Kidney (tissue), 14 donors: Measurements from ENCODE around the gene OVOL3. TPM values are rescaled to one million over a fixed set of nuclear protein-coding genes. Genes with fewer than 3 reads are reported as not detected.

ENCODE experiments used
- DNase-seq, 5 donors: peaks; one replicate each; pipeline ENCODE4 v3.0.0-alpha.2; 2013 to 2020
- FAIRE-seq: peaks from 2 replicates; lab custom pipeline; 2012; peaks lifted over from hg19 to GRCh38; lab: Jason Lieb, UNC
- H3K27ac ChIP-seq, 2 donors: one replicate each; pipeline ENCODE4 v1.7.0; 2013; ENCODE audit warnings: low read depth in 2 of 2, low read length in 2 of 2, inconsistent platforms in 1 of 2
- H3K27me3 ChIP-seq: one replicate; pipeline ENCODE4 v1.7.1; 2013; ENCODE audit warnings: low read length, inconsistent platforms; ENCODE audit not compliant: control insufficient read depth, insufficient read depth
- H3K36me3 ChIP-seq, 3 donors: one replicate each; pipeline versions ENCODE4 v1.7.0 to v1.7.1; 2013; ENCODE audit warnings: low read length in 3 of 3, control low read depth in 1 of 3, inconsistent platforms in 1 of 3; ENCODE audit not compliant: insufficient read depth in 3 of 3, control insufficient read depth in 2 of 3
- H3K4me1 ChIP-seq, 3 donors: one replicate each; pipeline versions ENCODE4 v1.7.0 to v1.7.1; 2013; ENCODE audit warnings: low read length in 3 of 3, inconsistent platforms in 1 of 3, low read depth in 1 of 3; ENCODE audit not compliant: control insufficient read depth in 2 of 3, insufficient read depth in 2 of 3
- H3K4me3 ChIP-seq, 3 donors: one replicate each; pipeline versions ENCODE4 v1.7.0 to v1.8.1; 2013; ENCODE audit warnings: low read length in 3 of 3, control low read depth in 1 of 3, inconsistent platforms in 1 of 3
- H3K9ac ChIP-seq, 3 donors: one replicate each; pipeline versions ENCODE4 v1.7.0 to v1.7.1; 2013; ENCODE audit warnings: low read length in 3 of 3, control low read depth in 1 of 3, inconsistent platforms in 1 of 3
- H3K9me3 ChIP-seq, 3 donors: one replicate each; pipeline versions ENCODE4 v1.7.0 to v1.7.1; 2013; ENCODE audit warnings: low read length in 3 of 3, control low read depth in 1 of 3, inconsistent platforms in 1 of 3; ENCODE audit not compliant: control insufficient read depth in 2 of 3, insufficient read depth in 1 of 3
- intact Hi-C: fragments of 100-400 bp; cut with DNase I; formaldehyde crosslinking; loops from one replicate; pipeline ENCODE4 v1.11.1; 2022
- polyA plus RNA-seq: library from polyadenylated mRNA; stranded (reverse); fragments of 350-450 nt; fragmentation: Illumina TruSeq; extraction: RNeasy Lipid Tissue Mini Kit (QIAGEN cat#74804); gene quantifications from one replicate; pipeline ENCODE4 v1.2.3, GENCODE V29; 2014; ENCODE audit warnings: low read depth, low replicate concordance; ENCODE audit not compliant: insufficient read depth
- total RNA-seq: library from RNA; stranded (reverse); fragmentation: NEBNext Ultra II Directional; extraction: Animal tissue kit (Norgen Biotek cat#: 25700); gene quantifications from one replicate; pipeline ENCODE4 v1.2.1, GENCODE V29; 2021
- TF ChIP-seq, protein P1 (sequence below): IDR thresholded peaks from 3 replicates; pipeline ENCODE4 v1.5.1; 2012; ENCODE audit warnings: mild to moderate bottlenecking, moderate library complexity, borderline replicate concordance; ENCODE audit not compliant: insufficient read depth; ENCODE audit errors: extremely low read depth
- donor health status: control.
- donor health status: control.
- donor health status: control.
- donor health status: control.
- donor health status: control.
- donor health status: DM: yes; HTN: yes; CAD: no.
- donor health status: Normal renal cell carcinoma (clear cell type).

Gene OVOL3
- total and polyA plus RNA-seq, 2 donors from 2014 or later: not detected

DNA sequence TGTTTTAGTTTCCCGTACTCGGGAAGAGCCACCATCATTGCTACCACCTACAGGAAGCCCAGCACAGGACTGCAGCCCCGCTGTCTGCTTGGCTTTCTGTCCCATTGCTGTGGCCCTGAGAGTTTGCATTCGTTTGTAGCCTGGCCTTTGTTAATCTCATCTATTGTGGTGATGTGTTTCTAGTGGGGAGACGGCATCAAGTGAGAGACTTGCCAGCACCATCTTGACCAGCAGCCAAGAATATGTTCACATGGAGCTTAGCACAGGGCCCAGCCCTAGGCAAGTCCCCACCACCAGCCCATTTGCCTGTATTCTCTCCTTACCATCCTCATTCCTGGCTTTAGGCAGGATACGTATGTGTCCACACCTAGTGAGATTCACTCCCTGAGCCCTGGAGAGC, 17.3 kb upstream of the OVOL3 start:
- H3K4me3 ChIP-seq: no peak overlapping the region
- DNase-seq (no peak), FAIRE-seq (no peak)
- H3K4me1 ChIP-seq: no peaks in the 10 kb centered on the region
- H3K27ac ChIP-seq: no peak overlapping the region
- H3K27me3 ChIP-seq: no peaks in the 10 kb centered on the region
- H3K9me3 ChIP-seq: no peaks in the 10 kb centered on the region
- TF ChIP-seq, protein P1, sequence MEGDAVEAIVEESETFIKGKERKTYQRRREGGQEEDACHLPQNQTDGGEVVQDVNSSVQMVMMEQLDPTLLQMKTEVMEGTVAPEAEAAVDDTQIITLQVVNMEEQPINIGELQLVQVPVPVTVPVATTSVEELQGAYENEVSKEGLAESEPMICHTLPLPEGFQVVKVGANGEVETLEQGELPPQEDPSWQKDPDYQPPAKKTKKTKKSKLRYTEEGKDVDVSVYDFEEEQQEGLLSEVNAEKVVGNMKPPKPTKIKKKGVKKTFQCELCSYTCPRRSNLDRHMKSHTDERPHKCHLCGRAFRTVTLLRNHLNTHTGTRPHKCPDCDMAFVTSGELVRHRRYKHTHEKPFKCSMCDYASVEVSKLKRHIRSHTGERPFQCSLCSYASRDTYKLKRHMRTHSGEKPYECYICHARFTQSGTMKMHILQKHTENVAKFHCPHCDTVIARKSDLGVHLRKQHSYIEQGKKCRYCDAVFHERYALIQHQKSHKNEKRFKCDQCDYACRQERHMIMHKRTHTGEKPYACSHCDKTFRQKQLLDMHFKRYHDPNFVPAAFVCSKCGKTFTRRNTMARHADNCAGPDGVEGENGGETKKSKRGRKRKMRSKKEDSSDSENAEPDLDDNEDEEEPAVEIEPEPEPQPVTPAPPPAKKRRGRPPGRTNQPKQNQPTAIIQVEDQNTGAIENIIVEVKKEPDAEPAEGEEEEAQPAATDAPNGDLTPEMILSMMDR: no peak
- H3K36me3 ChIP-seq: no peaks in the 10 kb centered on the region
- no peak overlapping the region for H3K9ac ChIP-seq
- intact Hi-C loops: no loop called here

DNA sequence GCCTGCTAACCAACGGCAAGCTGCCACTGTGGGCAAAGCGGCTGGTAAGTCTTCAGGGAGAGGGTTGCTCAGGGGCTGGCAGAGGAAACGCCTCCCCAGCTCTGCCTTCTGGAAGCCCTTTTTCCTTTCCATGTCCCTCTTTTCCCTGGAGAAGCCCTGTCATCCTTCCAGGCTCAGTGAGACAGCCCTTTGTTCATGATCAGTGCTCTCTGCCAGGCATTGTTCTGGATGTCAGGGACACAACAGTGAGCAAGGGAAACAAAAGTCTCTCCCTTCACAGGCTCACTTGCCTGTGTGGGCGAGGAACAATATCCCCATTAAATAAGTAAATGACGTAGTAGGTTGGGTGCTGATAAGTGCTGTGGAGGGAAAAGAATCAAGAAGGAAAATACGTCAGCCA, 13.9 kb upstream of the OVOL3 start:
- intact Hi-C loops: no loop called here
- Histone ChIP-seq H3K27me3 (no peaks in the 10 kb centered on the region), H3K27ac (no peak overlapping the region), H3K4me1 (no peaks in the 10 kb centered on the region), H3K9ac (no peak overlapping the region), H3K4me3 (no peak overlapping the region), H3K9me3 (no peaks in the 10 kb centered on the region), H3K36me3 (no peaks in the 10 kb centered on the region)
- no peak for DNase-seq
- TF ChIP-seq, protein P1: no peak
- FAIRE-seq: no peak

GRCh38 chr19:36099166-36099785, 11.7 kb upstream of the OVOL3 start:
- no peaks in the 10 kb centered on the region for H3K4me1 ChIP-seq
- intact Hi-C loops: no loop called here
- no peaks in the 10 kb centered on the region for H3K9me3 ChIP-seq
- DNase-seq (no peak), FAIRE-seq (no peak)
- TF ChIP-seq, protein P1: no peak
- H3K4me3 ChIP-seq: no peak overlapping the region
- H3K9ac ChIP-seq: no peak overlapping the region
- H3K36me3 ChIP-seq: no peaks in the 10 kb centered on the region
- H3K27ac ChIP-seq: no peak overlapping the region
- no peaks in the 10 kb centered on the region for H3K27me3 ChIP-seq

DNA sequence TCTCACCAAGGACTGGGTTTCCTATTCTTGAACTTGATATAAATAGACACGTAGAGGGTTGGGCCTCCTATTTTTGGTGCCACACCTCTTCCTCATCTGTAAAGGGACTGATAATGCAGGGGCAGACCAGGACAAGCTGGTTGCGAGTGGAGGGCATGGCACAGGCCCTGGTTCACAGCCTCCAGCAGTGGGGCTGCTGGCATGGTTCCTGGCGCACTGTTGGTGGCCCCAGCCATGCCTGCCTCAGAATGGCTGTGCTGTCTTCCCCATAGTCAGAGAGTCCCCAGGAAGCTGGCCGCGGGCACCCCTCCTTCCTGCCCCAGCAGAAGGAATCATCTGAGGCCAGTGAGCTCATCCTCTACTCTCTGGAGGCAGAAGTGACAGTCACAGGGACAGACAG, 10.5 kb upstream of the OVOL3 start:
- no peak for DNase-seq
- Histone ChIP-seq H3K27me3 (no peaks in the 10 kb centered on the region), H3K4me1 (no peaks in the 10 kb centered on the region), H3K4me3 (no peak overlapping the region), H3K9me3 (no peaks in the 10 kb centered on the region), H3K27ac (no peak overlapping the region), H3K36me3 (no peaks in the 10 kb centered on the region), H3K9ac (no peak overlapping the region)
- TF ChIP-seq, protein P1: no peak
- no peak for FAIRE-seq
- intact Hi-C loops: no loop called here
